Epithelial cell of esophagus (primary cell): ENCODE measurements around the gene IL1RAPL2.

Experiments used
- DNase-seq: peaks from one replicate; pipeline ENCODE4 v3.0.0; 2010; ENCODE audit warnings: low read depth
- H3K4me3 ChIP-seq: 2 replicates; pipeline ENCODE4 v1.5.1; 2011; ENCODE audit warnings: mild to moderate bottlenecking, low read length, control low read depth
- CTCF ChIP-seq: IDR thresholded peaks from 2 replicates; pipeline ENCODE4 v1.5.1; 2011; ENCODE audit warnings: low read depth, mild to moderate bottlenecking, low read length, control low read depth, inconsistent platforms; ENCODE audit not compliant: insufficient read depth; ENCODE audit errors: missing control alignments

Gene IL1RAPL2

GRCh38 chrX:105697984-105698781 lies 1132.2 kb downstream of the IL1RAPL2 start:
- TF ChIP-seq CTCF: no peak
- no peak overlapping the region for H3K4me3 ChIP-seq
- DNase-seq: no peak

- no peak for TF ChIP-seq CTCF
- H3K4me3 ChIP-seq: no peak overlapping the region
- no peak for DNase-seq
Measured at GRCh38 chrX:105700331-105700730, 1134.3 kb downstream of the IL1RAPL2 start.

GRCh38 chrX:105701310-105702052 lies 1135.5 kb downstream of the IL1RAPL2 start:
- DNase-seq: peak; percentile 27
- H3K4me3 ChIP-seq: no peak overlapping the region
- peak; percentile 26 for TF ChIP-seq CTCF

GRCh38 chrX:105703876-105704275 lies 1137.9 kb downstream of the IL1RAPL2 start:
- H3K4me3 ChIP-seq: no peak overlapping the region
- no peak for DNase-seq
- no peak for TF ChIP-seq CTCF

- DNase-seq: peak; percentile 58
- TF ChIP-seq CTCF: no peak
- no peak overlapping the region for H3K4me3 ChIP-seq
Measured at GRCh38 chrX:105706041-105706440, 1140.0 kb downstream of the IL1RAPL2 start.

- no peak for TF ChIP-seq CTCF
- no peak overlapping the region for H3K4me3 ChIP-seq
- DNase-seq: no peak
Measured at GRCh38 chrX:105711805-105712204, 1145.8 kb downstream of the IL1RAPL2 start.
